HL-60 (cell line): ENCODE results near the gene ASCL2.
A peak's percentile ranks its signal among the peaks of the same experiment; 100 is the strongest.

Experiments
- DNase-seq, 2 experiments: peaks; one replicate each; pipeline ENCODE4 v3.0.0-alpha.2; 2010 to 2020; ENCODE audit warnings: low read depth in 1 of 2, low spot score in 1 of 2
- H3K27ac ChIP-seq: fragments of 250-450 bp; sonication (Bioruptor Pico); replicated peaks from 2 replicates; pipeline ENCODE4 v1.5.1; 2020; ENCODE audit warnings: mild to moderate bottlenecking, moderate library complexity
- H3K27me3 ChIP-seq: fragments of 250-450 bp; sonication (Bioruptor Pico); 2 replicates; pipeline ENCODE4 v1.5.1; 2021; ENCODE audit warnings: mild to moderate bottlenecking, moderate library complexity; ENCODE audit not compliant: insufficient read depth, poor library complexity, severe bottlenecking
- H3K4me3 ChIP-seq: replicated peaks from 2 replicates; pipeline ENCODE4 v1.5.1; 2011; ENCODE audit warnings: mild to moderate bottlenecking, control low read depth, low read length; ENCODE audit not compliant: insufficient read depth
- GABPA ChIP-seq: IDR thresholded peaks from 2 replicates; pipeline ENCODE4 v1.6.1; 2012; ENCODE audit warnings: low read depth
- POLR2AphosphoS5 ChIP-seq: IDR thresholded peaks from 2 replicates; pipeline ENCODE4 v1.6.1; 2012; ENCODE audit warnings: low read depth
- SPI1 ChIP-seq: IDR thresholded peaks from 2 replicates; pipeline ENCODE4 v1.6.1; 2012; ENCODE audit warnings: low read depth, mild to moderate bottlenecking, borderline replicate concordance
- TF ChIP-seq, protein P1 (sequence below): IDR thresholded peaks from one replicate; pipeline ENCODE4 v1.5.1; 2011; ENCODE audit warnings: low read length, control low read depth, inconsistent platforms; ENCODE audit not compliant: insufficient read depth
- TF ChIP-seq, protein P2 (sequence below): IDR thresholded peaks from 2 replicates; pipeline ENCODE4 v1.6.1; 2012; ENCODE audit warnings: low read depth; ENCODE audit not compliant: insufficient replicate concordance

The ASCL2 gene

DNA sequence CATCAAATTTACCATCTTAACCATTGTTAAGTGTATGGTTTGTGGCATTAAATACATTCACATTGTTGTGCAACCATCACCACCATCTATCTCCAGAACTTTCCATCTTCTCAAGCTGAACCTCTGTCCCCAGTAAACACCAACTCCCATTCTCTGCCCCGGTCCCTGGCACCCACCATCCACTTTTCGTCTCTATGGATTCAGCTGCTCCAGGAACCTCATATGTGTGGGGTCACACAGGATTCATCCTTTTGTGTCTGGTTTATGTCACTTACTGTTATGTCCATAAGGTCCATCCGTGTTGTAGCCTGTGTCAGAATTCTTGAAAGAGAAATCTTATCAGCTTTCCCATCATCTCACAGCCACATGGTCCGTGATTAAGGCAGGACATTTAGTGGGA lies 47.7 kb upstream of the ASCL2 start:
- DNase-seq = no peak
- H3K27ac ChIP-seq = no peak overlapping the region
- H3K27me3 ChIP-seq = peaks cover 2% of the 10 kb centered on the region
- H3K4me3 ChIP-seq = no peak overlapping the region
- TF ChIP-seq, protein P1, sequence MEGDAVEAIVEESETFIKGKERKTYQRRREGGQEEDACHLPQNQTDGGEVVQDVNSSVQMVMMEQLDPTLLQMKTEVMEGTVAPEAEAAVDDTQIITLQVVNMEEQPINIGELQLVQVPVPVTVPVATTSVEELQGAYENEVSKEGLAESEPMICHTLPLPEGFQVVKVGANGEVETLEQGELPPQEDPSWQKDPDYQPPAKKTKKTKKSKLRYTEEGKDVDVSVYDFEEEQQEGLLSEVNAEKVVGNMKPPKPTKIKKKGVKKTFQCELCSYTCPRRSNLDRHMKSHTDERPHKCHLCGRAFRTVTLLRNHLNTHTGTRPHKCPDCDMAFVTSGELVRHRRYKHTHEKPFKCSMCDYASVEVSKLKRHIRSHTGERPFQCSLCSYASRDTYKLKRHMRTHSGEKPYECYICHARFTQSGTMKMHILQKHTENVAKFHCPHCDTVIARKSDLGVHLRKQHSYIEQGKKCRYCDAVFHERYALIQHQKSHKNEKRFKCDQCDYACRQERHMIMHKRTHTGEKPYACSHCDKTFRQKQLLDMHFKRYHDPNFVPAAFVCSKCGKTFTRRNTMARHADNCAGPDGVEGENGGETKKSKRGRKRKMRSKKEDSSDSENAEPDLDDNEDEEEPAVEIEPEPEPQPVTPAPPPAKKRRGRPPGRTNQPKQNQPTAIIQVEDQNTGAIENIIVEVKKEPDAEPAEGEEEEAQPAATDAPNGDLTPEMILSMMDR = no peak
- TF ChIP-seq POLR2AphosphoS5 (peak; percentile 4; the same call in 1 of the 2 replicates), SPI1 (no peak), GABPA (no peak)
- TF ChIP-seq, protein P2, sequence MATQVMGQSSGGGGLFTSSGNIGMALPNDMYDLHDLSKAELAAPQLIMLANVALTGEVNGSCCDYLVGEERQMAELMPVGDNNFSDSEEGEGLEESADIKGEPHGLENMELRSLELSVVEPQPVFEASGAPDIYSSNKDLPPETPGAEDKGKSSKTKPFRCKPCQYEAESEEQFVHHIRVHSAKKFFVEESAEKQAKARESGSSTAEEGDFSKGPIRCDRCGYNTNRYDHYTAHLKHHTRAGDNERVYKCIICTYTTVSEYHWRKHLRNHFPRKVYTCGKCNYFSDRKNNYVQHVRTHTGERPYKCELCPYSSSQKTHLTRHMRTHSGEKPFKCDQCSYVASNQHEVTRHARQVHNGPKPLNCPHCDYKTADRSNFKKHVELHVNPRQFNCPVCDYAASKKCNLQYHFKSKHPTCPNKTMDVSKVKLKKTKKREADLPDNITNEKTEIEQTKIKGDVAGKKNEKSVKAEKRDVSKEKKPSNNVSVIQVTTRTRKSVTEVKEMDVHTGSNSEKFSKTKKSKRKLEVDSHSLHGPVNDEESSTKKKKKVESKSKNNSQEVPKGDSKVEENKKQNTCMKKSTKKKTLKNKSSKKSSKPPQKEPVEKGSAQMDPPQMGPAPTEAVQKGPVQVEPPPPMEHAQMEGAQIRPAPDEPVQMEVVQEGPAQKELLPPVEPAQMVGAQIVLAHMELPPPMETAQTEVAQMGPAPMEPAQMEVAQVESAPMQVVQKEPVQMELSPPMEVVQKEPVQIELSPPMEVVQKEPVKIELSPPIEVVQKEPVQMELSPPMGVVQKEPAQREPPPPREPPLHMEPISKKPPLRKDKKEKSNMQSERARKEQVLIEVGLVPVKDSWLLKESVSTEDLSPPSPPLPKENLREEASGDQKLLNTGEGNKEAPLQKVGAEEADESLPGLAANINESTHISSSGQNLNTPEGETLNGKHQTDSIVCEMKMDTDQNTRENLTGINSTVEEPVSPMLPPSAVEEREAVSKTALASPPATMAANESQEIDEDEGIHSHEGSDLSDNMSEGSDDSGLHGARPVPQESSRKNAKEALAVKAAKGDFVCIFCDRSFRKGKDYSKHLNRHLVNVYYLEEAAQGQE = no peak

DNA sequence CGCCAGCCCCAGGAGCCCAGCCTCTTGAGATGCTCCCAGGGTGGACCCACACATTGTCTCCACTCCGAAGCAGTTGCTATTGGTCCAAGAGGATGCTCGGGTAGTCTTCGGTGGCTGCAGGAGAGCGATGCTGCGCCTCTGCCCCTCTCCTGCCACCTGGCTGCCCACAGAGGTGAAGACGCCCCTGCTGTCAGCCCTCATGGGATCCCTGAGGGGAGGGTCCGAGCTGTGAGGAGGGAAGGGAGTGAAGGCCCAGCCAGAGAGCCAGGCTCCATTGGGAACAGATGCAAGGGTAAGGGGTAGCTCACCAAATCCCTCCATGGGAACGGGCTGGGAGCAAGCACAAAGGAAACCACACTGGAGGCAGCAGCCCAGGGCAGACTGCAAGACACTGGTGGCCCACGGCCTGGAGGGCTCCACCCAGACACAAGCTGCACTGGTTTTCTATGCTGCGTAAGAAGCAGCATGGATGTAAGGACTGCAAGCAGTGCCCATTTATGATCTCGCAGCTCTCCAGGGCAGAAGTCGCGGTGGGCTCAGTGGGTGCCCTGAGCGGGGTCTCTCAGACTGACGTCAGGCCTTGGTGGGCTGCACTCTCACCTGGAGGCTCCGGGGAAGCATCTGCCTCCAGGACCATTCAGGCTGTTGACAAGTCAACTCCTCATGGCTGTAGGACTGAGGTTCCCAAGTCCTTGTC lies 47.1 kb upstream of the ASCL2 start:
- no peak for DNase-seq
- no peak overlapping the region for H3K4me3 ChIP-seq
- peak; percentile 39 for TF ChIP-seq POLR2AphosphoS5
- TF ChIP-seq, protein P2 = no peak
- peaks cover 2% of the 10 kb centered on the region for H3K27me3 ChIP-seq
- H3K27ac ChIP-seq = no peak overlapping the region

DNA sequence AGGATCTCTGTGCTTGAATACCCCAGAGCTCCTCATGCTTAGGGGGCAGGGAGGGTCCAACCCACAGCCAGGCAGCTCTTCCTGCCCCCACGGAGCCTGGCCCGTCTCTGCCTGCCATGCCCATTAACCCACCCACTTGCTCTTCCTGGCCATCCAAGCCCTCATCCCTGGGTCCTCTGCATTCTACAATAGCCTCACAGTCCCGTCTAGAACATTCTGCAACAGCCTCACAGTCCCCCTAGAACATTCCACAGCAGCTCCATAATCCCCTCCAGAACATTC lies 46.5 kb upstream of the ASCL2 start:
- Histone ChIP-seq H3K27ac (no peak overlapping the region), H3K4me3 (no peak overlapping the region), H3K27me3 (peaks cover 2% of the 10 kb centered on the region)
- DNase-seq = no peak
- TF ChIP-seq, protein P2 = no peak
- TF ChIP-seq, protein P1 = no peak
- TF ChIP-seq SPI1 = no peak
- no peak for TF ChIP-seq GABPA
- TF ChIP-seq POLR2AphosphoS5 = no peak
